C4-2B (cell line): ENCODE measurements around the gene CTNNA2.

Experiments
- ZFX ChIP-seq: fragments of 450-650 bp; IDR thresholded peaks from 2 replicates; pipeline ENCODE4 v1.6.1; 2017
- TF ChIP-seq, protein P1 (sequence below): fragments of 450-650 bp; conservative IDR thresholded peaks from 2 replicates; pipeline ENCODE4 v1.5.1; 2017; ENCODE audit warnings: mild to moderate bottlenecking

DNA sequence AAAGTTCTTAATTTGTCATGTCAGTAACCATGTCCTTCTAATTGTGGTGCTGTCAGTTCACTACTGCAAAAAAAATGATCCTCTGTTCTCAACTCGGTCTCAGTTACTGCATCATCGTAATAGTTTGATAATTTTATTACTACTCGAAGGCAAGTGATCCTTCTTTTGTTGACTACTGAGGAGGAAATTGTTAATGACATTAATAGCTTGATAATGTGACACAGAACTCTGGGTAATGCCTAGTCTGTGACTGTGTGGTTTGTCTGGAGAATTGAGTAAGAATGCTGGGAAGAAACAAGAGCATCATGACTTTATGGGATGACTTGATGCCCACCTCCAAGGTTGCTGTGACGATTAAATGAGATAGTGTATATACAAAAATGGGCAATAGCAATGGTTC is 524.5 kb downstream of the CTNNA2 start:
- TF ChIP-seq, protein P1, sequence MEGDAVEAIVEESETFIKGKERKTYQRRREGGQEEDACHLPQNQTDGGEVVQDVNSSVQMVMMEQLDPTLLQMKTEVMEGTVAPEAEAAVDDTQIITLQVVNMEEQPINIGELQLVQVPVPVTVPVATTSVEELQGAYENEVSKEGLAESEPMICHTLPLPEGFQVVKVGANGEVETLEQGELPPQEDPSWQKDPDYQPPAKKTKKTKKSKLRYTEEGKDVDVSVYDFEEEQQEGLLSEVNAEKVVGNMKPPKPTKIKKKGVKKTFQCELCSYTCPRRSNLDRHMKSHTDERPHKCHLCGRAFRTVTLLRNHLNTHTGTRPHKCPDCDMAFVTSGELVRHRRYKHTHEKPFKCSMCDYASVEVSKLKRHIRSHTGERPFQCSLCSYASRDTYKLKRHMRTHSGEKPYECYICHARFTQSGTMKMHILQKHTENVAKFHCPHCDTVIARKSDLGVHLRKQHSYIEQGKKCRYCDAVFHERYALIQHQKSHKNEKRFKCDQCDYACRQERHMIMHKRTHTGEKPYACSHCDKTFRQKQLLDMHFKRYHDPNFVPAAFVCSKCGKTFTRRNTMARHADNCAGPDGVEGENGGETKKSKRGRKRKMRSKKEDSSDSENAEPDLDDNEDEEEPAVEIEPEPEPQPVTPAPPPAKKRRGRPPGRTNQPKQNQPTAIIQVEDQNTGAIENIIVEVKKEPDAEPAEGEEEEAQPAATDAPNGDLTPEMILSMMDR: no peak
- no peak for TF ChIP-seq ZFX
